Measurements from ENCODE around the gene ZNF211. TPM values are rescaled to one million over a fixed set of nuclear protein-coding genes. Genes with fewer than 3 reads are reported as not detected.

Gene ZNF211
- total RNA-seq, 1 experiment from 2014 or later = 21.8 TPM

GRCh38 chr19:57667228-57667627 is 34.3 kb downstream of the ZNF211 start:
- no peak overlapping the region for H3K4me3 ChIP-seq (ENCODE audit: low read length)
- H4K20me1 ChIP-seq (ENCODE audit: insufficient read depth, low read depth, low read length) = no peaks in the 10 kb centered on the region
- H3K9me3 ChIP-seq (ENCODE audit: low read length) = no peaks in the 10 kb centered on the region
- no peaks in the 10 kb centered on the region for H3K79me2 ChIP-seq (ENCODE audit: low read length)
- no peak overlapping the region for H3K9ac ChIP-seq (ENCODE audit: low read length)
- H3K9me2 ChIP-seq (replicated peaks; ENCODE audit: insufficient read depth, low read length) = no peaks in the 10 kb centered on the region
- H2AFZ ChIP-seq (ENCODE audit: low read length) = no peak overlapping the region
- no peak overlapping the region for H3K27ac ChIP-seq (ENCODE audit: low read length)
- H3K36me3 ChIP-seq (ENCODE audit: insufficient read depth, low read length) = no peaks in the 10 kb centered on the region
- no peaks in the 10 kb centered on the region for H3K4me1 ChIP-seq (ENCODE audit: low read length)
- no peaks in the 10 kb centered on the region for H3K27me3 ChIP-seq (ENCODE audit: low read length)
- DNase-seq = no peak
- H3K4me2 ChIP-seq (ENCODE audit: low read depth, low read length, poor library complexity, severe bottlenecking) = no peak overlapping the region

DNA sequence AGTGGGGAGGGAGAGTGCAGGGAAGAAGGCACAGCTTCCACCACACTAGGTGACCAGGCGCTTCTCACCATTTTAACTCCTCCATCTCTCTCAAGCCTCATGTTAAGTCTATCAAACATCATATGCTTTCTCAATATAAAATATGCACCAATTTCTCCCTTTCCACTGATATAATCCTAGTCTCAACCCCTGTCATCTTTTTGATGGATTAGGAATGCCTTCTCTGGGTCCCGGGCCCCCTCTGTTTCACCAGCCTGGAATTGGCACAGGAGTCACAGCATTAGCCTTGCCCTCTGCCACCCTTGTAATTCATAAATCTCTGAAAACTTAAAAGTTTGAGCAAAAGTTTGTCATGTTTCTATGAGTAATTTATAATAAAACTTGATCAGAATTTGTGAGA is 35.7 kb downstream of the ZNF211 start, which contains the start of gene ZSCAN4:
TSS of gene ZSCAN4 (plus strand) at position 301 of the 400 bp plus-strand sequence. CDS start 7,211 bp downstream, outside the sequence.
- H3K9me3 ChIP-seq (ENCODE audit: low read length) = no peaks in the 10 kb centered on the region
- H2AFZ ChIP-seq (ENCODE audit: low read length) = no peak within 1 kb of the TSS
- H3K36me3 ChIP-seq (ENCODE audit: insufficient read depth, low read length) = no peaks in the 10 kb centered on the region
- no peak within 1 kb of the TSS for H3K9ac ChIP-seq (ENCODE audit: low read length)
- no peak for DNase-seq
- H3K79me2 ChIP-seq (ENCODE audit: low read length) = no peaks in the 10 kb centered on the region
- H3K4me3 ChIP-seq (ENCODE audit: low read length) = no peak within 1 kb of the TSS
- H3K27me3 ChIP-seq (ENCODE audit: low read length) = no peaks in the 10 kb centered on the region
- no peaks in the 10 kb centered on the region for H3K9me2 ChIP-seq (replicated peaks; ENCODE audit: insufficient read depth, low read length)
- H3K27ac ChIP-seq (ENCODE audit: low read length) = no peak within 1 kb of the TSS
- H3K4me1 ChIP-seq (ENCODE audit: low read length) = no peaks in the 10 kb centered on the region
- H3K4me2 ChIP-seq (ENCODE audit: low read depth, low read length, poor library complexity, severe bottlenecking) = no peak within 1 kb of the TSS
- H4K20me1 ChIP-seq (ENCODE audit: insufficient read depth, low read depth, low read length) = no peaks in the 10 kb centered on the region

DNA sequence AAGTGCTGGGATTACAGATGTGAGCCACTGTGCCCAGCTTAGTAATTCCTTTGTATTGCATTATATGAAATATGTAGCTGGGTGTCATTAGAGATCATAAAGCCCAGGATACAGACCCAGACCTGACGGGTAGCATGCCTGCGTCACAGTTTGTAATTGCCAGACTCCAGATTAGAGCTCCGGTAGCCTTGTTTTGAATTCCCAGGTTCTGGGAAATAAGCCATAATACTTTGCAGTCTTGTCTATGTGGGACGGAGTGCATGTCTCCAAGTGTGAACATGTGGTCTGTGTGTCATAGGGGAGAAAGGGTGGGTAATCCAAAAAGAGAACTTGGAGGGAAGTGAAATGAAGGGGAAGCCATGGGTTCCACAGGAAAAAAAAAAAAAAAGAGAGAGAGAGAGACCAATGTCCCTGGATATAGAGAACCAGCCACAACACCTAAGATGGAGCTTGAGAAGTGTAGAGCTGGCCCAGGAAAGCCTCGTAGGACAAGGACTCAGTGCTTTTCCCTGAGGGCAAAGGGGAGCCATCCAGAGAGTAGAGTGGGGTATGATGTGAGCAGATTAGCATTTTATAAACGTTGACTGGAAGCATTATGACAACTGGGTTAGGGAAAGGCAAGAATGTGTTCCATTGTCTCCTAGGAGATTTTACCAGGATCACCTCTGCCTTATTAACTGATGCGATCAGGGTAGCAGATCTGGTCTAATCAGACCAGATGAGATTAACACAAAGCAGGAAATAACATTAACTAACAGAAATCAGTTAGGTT is 38.3 kb downstream of the ZNF211 start:
- no peak overlapping the region for H3K27ac ChIP-seq (ENCODE audit: low read length)
- no peak overlapping the region for H3K4me2 ChIP-seq (ENCODE audit: low read depth, low read length, poor library complexity, severe bottlenecking)
- H3K79me2 ChIP-seq (ENCODE audit: low read length) = no peaks in the 10 kb centered on the region
- no peaks in the 10 kb centered on the region for H3K4me1 ChIP-seq (ENCODE audit: low read length)
- H2AFZ ChIP-seq (ENCODE audit: low read length) = no peak overlapping the region
- H3K9me2 ChIP-seq (replicated peaks; ENCODE audit: insufficient read depth, low read length) = no peaks in the 10 kb centered on the region
- no peak for DNase-seq
- no peak overlapping the region for H3K4me3 ChIP-seq (ENCODE audit: low read length)
- H3K36me3 ChIP-seq (ENCODE audit: insufficient read depth, low read length) = no peaks in the 10 kb centered on the region
- H4K20me1 ChIP-seq (ENCODE audit: insufficient read depth, low read depth, low read length) = no peaks in the 10 kb centered on the region
- no peaks in the 10 kb centered on the region for H3K27me3 ChIP-seq (ENCODE audit: low read length)
- H3K9ac ChIP-seq (ENCODE audit: low read length) = no peak overlapping the region
- peaks cover 3% of the 10 kb centered on the region; the same call in 1 of the 2 replicates for H3K9me3 ChIP-seq (ENCODE audit: low read length)

DNA sequence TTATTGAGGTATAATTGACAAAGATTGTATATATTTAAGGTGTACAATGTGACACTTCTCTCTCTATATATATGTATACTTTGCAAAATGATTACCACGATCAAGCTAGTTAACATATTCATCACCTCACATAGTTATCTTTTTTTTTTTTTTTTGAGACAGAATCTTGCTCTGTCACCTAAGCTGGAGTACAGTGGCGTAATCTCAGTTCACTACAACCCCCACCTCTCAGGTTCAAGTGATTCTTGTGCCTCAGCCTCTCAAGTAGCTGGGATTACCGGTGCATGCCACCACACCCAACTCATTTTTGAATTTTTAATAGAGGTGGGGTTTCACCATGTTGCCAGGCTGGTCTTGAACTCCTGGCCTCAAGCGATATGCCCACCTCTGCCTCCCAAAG is 39.5 kb downstream of the ZNF211 start:
- Histone ChIP-seq H3K4me3 (ENCODE audit: low read length) (no peak overlapping the region), H3K9ac (ENCODE audit: low read length) (no peak overlapping the region), H3K4me1 (ENCODE audit: low read length) (no peaks in the 10 kb centered on the region), H3K79me2 (ENCODE audit: low read length) (no peaks in the 10 kb centered on the region), H3K36me3 (ENCODE audit: insufficient read depth, low read length) (no peaks in the 10 kb centered on the region), H3K27me3 (ENCODE audit: low read length) (no peaks in the 10 kb centered on the region), H3K9me3 (ENCODE audit: low read length) (peaks cover 5% of the 10 kb centered on the region; the same call in 1 of the 2 replicates), H3K27ac (ENCODE audit: low read length) (no peak overlapping the region), H3K9me2 (replicated peaks; ENCODE audit: insufficient read depth, low read length) (no peaks in the 10 kb centered on the region), H4K20me1 (ENCODE audit: insufficient read depth, low read depth, low read length) (no peaks in the 10 kb centered on the region), H2AFZ (ENCODE audit: low read length) (no peak overlapping the region), H3K4me2 (ENCODE audit: low read depth, low read length, poor library complexity, severe bottlenecking) (no peak overlapping the region)
- DNase-seq = no peak

- H3K4me3 ChIP-seq (ENCODE audit: low read length) = no peak overlapping the region
- no peaks in the 10 kb centered on the region for H3K4me1 ChIP-seq (ENCODE audit: low read length)
- no peak overlapping the region for H3K9ac ChIP-seq (ENCODE audit: low read length)
- H2AFZ ChIP-seq (ENCODE audit: low read length) = no peak overlapping the region
- no peaks in the 10 kb centered on the region for H3K79me2 ChIP-seq (ENCODE audit: low read length)
- no peaks in the 10 kb centered on the region for H3K9me2 ChIP-seq (replicated peaks; ENCODE audit: insufficient read depth, low read length)
- DNase-seq = no peak
- H3K4me2 ChIP-seq (ENCODE audit: low read depth, low read length, poor library complexity, severe bottlenecking) = no peak overlapping the region
- H3K27ac ChIP-seq (ENCODE audit: low read length) = no peak overlapping the region
- peaks cover 11% of the 10 kb centered on the region; the same call in 1 of the 2 replicates for H3K9me3 ChIP-seq (ENCODE audit: low read length)
- H3K27me3 ChIP-seq (ENCODE audit: low read length) = no peaks in the 10 kb centered on the region
- H4K20me1 ChIP-seq (ENCODE audit: insufficient read depth, low read depth, low read length) = no peaks in the 10 kb centered on the region
- H3K36me3 ChIP-seq (ENCODE audit: insufficient read depth, low read length) = no peaks in the 10 kb centered on the region
Observed at GRCh38 chr19:57675881-57676280, 42.9 kb downstream of the ZNF211 start.

GRCh38 chr19:57682226-57682766 is 49.3 kb downstream of the ZNF211 start:
- H3K4me1 ChIP-seq (ENCODE audit: low read length) = peaks cover 9% of the 10 kb centered on the region
- H3K27me3 ChIP-seq (ENCODE audit: low read length) = no peaks in the 10 kb centered on the region
- DNase-seq = no peak
- no peaks in the 10 kb centered on the region for H3K9me2 ChIP-seq (replicated peaks; ENCODE audit: insufficient read depth, low read length)
- H3K9ac ChIP-seq (ENCODE audit: low read length) = peak overlapping the region; percentile 90
- peak overlapping the region; percentile 95 for H3K4me3 ChIP-seq (ENCODE audit: low read length)
- H3K4me2 ChIP-seq (ENCODE audit: low read depth, low read length, poor library complexity, severe bottlenecking) = peak overlapping the region; percentile 85
- peaks cover 50% of the 10 kb centered on the region for H3K36me3 ChIP-seq (ENCODE audit: insufficient read depth, low read length)
- H3K79me2 ChIP-seq (ENCODE audit: low read length) = peaks cover 55% of the 10 kb centered on the region
- H4K20me1 ChIP-seq (ENCODE audit: insufficient read depth, low read depth, low read length) = no peaks in the 10 kb centered on the region
- peaks cover 54% of the 10 kb centered on the region for H3K9me3 ChIP-seq (ENCODE audit: low read length)
- no peak overlapping the region; the same call in 1 of the 2 replicates for H3K27ac ChIP-seq (ENCODE audit: low read length)
- peak overlapping the region; percentile 58; the same call in 1 of the 2 replicates for H2AFZ ChIP-seq (ENCODE audit: low read length)

- Histone ChIP-seq H3K9ac (ENCODE audit: low read length) (no peak overlapping the region), H2AFZ (ENCODE audit: low read length) (no peak overlapping the region), H4K20me1 (ENCODE audit: insufficient read depth, low read depth, low read length) (no peaks in the 10 kb centered on the region), H3K36me3 (ENCODE audit: insufficient read depth, low read length) (peaks cover 91% of the 10 kb centered on the region), H3K27ac (ENCODE audit: low read length) (no peak overlapping the region), H3K9me2 (replicated peaks; ENCODE audit: insufficient read depth, low read length) (no peaks in the 10 kb centered on the region), H3K4me1 (ENCODE audit: low read length) (peaks cover 9% of the 10 kb centered on the region), H3K27me3 (ENCODE audit: low read length) (no peaks in the 10 kb centered on the region), H3K4me2 (ENCODE audit: low read depth, low read length, poor library complexity, severe bottlenecking) (no peak overlapping the region), H3K9me3 (ENCODE audit: low read length) (peaks cover 84% of the 10 kb centered on the region), H3K4me3 (ENCODE audit: low read length) (no peak overlapping the region), H3K79me2 (ENCODE audit: low read length) (peaks cover 97% of the 10 kb centered on the region)
- no peak for DNase-seq
Observed at GRCh38 chr19:57686727-57687126, 53.8 kb downstream of the ZNF211 start.

GRCh38 chr19:57687363-57688010 is 54.5 kb downstream of the ZNF211 start:
- DNase-seq = no peak
- Histone ChIP-seq H3K4me2 (ENCODE audit: low read depth, low read length, poor library complexity, severe bottlenecking) (no peak overlapping the region), H4K20me1 (ENCODE audit: insufficient read depth, low read depth, low read length) (no peaks in the 10 kb centered on the region), H3K27me3 (ENCODE audit: low read length) (no peaks in the 10 kb centered on the region), H3K4me3 (ENCODE audit: low read length) (no peak overlapping the region), H3K9ac (ENCODE audit: low read length) (no peak overlapping the region), H2AFZ (ENCODE audit: low read length) (no peak overlapping the region), H3K36me3 (ENCODE audit: insufficient read depth, low read length) (peaks cover 89% of the 10 kb centered on the region), H3K27ac (ENCODE audit: low read length) (no peak overlapping the region), H3K9me3 (ENCODE audit: low read length) (peaks cover 84% of the 10 kb centered on the region), H3K9me2 (replicated peaks; ENCODE audit: insufficient read depth, low read length) (no peaks in the 10 kb centered on the region), H3K4me1 (ENCODE audit: low read length) (peaks cover 6% of the 10 kb centered on the region), H3K79me2 (ENCODE audit: low read length) (peaks cover 94% of the 10 kb centered on the region)
